GM10266 (cell line): ENCODE data around the gene SUSD2.

Experiments
- DNase-seq: peaks from one replicate; pipeline ENCODE4 v3.0.0; 2012; ENCODE audit errors: extremely low spot score
- TF ChIP-seq, protein P1 (sequence below): IDR thresholded peaks from 2 replicates; pipeline ENCODE4 v1.5.1; 2012; ENCODE audit warnings: mild to moderate bottlenecking, low read depth; ENCODE audit not compliant: control insufficient read depth, insufficient read depth; ENCODE audit errors: missing control alignments

Gene SUSD2

DNA sequence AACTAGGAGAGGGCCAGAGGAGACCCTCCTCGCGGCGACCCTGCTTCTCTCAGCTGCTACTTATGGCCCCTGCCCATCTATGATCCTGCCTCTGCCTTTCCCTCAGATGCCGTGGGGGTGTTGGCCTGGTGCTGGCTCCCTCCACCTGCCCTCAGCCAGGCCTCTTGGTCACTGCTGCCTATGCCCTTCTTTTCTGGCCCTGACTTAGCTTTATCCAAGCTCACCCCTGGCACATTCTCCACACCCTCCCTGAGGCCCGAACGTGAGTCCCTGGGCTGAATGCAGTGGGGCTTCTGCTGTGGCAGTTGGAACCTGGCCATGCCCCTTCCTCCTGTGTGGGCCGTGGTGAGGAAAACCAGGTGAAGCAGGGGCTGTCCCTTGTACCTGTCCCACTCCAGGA is 19.8 kb upstream of the SUSD2 start:
- DNase-seq, result no peak
- TF ChIP-seq, protein P1, sequence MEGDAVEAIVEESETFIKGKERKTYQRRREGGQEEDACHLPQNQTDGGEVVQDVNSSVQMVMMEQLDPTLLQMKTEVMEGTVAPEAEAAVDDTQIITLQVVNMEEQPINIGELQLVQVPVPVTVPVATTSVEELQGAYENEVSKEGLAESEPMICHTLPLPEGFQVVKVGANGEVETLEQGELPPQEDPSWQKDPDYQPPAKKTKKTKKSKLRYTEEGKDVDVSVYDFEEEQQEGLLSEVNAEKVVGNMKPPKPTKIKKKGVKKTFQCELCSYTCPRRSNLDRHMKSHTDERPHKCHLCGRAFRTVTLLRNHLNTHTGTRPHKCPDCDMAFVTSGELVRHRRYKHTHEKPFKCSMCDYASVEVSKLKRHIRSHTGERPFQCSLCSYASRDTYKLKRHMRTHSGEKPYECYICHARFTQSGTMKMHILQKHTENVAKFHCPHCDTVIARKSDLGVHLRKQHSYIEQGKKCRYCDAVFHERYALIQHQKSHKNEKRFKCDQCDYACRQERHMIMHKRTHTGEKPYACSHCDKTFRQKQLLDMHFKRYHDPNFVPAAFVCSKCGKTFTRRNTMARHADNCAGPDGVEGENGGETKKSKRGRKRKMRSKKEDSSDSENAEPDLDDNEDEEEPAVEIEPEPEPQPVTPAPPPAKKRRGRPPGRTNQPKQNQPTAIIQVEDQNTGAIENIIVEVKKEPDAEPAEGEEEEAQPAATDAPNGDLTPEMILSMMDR, result no peak

DNA sequence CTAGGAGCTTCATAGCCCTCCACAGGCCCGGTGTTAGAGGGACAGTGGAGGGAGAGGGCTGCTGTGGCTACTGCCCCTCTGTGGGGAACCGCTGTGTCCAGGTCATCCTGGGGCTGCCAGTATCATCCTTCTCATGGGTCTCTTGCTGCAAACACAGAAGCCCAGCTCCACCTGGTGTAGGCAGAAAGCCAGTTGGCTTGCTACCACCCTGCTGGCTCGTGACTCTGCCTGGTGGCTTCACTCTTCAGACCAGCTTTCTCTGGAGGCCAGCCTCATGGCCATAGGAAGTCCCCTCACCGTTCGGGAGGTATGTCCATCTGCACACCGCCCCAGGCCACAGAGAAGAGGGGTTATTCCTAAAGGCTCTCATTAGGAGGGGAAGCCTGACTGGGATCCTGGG is 19.4 kb upstream of the SUSD2 start:
- TF ChIP-seq, protein P1, result no peak
- no peak for DNase-seq

DNA sequence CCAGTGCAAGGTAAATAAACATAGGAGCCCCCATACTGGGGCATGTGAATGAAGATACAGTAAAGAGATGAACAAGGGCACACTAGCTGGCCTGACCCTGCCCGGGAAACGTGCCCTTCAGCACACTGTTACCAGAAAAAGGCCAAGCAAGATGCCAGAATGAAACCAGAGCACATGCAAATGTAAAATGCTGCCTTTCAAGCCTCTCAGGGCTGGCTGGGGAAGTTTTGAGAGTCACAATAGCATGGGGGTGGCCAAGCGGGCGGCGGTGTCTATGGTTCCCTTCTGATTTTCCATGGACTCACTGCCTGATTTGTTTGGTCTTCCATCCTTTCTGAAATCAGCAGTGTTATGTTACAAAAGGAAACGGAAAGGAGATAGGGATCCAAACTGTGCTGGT is 18.9 kb upstream of the SUSD2 start:
- TF ChIP-seq, protein P1, result no peak

DNA sequence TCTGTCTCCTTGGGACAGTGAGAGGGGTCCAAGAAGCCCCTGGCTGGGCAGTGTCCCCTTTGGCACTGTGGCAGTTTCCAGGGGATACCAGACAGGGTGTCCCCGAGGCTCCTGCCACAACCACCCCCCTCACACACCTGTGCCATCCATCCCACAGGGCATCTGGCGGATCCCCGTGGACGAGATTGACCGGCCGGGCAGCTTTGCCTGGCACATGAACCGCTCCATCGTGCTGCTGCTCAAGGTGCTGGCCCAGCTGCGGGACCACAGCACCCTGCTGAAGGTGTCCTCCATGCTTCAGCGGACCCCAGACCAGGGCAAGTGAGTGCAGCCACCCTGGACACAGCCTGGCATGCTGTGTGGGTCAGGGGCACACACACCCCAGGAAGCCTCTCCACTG is 17.0 kb upstream of the SUSD2 start:
- DNase-seq, result no peak
- TF ChIP-seq, protein P1, result no peak

More for the DNA sequence above, 18.9 kb upstream of the SUSD2 start:
- no peak for DNase-seq

DNA sequence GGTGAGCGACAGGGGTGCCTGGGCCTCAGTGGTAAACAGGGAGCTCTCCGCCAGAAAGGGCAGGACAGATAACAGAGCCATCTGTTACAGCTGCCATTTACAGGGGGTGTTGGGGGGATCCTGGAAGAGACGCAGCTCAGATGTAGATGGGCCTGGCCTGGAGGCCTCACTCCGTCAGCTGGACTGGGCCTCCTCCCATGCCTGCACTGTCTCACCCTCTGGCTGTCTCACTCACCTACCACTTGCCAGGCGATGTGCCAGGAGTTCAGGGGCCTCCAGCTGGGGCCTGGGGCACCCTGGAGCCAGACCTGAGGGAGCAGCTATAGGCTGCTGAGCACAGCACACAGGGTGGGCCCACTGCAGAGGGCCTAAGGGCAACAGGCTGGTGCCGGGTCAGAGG is 16.3 kb upstream of the SUSD2 start:
- no peak for DNase-seq
- TF ChIP-seq, protein P1, result no peak

DNA sequence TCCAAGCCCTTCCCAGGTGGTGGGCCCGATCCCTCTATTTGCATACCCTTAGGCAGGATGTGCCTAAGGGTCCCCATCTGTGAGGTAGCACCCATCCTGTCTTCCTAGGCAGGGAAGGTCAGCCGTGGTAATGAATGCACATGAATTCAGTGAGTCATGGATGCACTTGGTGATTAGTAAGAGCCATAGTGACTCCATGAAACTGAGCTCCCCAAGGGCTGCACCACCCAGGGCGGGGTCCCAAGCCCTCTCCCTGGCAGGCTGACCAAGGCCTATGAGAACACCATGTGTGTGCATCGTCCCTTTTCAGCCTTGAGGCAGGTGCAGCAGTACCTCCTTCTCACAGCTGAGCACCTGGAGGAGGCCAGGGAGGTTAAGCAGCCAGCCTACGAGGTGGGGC is 15.6 kb upstream of the SUSD2 start:
- DNase-seq, result no peak
- TF ChIP-seq, protein P1, result no peak

DNA sequence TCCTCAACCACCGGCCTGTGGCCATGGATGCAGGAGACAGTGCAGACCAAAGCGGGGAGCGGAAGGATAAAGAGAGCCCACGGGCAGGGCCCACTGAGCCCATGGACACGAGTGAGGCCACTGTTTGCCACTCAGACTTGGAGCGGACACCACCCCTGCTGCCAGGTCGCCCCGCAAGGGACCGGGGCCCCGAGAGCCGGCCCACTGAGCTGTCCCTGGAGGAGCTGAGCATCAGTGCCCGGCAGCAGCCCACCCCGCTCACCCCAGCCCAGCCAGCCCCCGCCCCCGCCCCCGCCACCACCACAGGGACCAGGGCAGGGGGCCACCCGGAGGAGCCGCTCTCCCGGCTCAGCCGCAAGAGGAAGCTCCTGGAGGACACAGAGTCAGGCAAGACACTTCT is 14.5 kb upstream of the SUSD2 start:
- TF ChIP-seq, protein P1, result no peak
- DNase-seq, result no peak
